ENCODE data around the gene AP2A2.

The AP2A2 gene

DNA sequence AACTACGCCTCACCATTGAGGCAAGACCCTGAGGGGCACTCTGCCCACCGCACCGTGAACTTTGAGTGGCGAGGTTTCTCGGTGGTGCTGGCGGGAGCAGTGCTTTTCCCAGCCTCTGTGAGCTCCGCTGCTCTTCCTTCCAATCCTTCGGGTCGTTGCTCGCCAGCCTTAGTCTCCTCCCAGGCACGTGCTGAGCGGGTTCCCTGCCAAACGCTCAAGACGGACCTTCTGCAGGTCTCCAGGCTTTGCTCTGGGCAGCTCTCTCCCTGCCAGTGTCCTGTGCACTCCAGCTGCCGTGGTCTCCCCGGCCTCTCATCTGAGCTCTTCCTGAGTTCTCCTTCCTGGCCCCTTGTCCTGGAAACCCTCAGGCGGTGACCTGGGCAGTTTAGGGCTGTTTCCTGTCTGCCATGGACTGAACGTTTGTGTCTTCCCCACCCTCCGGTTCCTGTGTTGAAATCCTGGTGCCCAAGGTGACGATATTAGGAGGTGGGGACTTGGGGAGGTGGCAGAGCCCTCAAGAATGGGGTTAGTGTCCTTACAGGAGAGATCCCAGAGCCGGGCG lies 122.0 kb downstream of the AP2A2 start:
- no peak for DNase-seq

- DNase-seq = no peak
Measured at GRCh38 chr11:1048375-1049070, 122.9 kb downstream of the AP2A2 start.

- no peak for DNase-seq
Measured at GRCh38 chr11:1049071-1049405, 123.4 kb downstream of the AP2A2 start.

- no peak for DNase-seq
Measured at GRCh38 chr11:1049431-1049891, 123.8 kb downstream of the AP2A2 start.

- DNase-seq = no peak
Measured at GRCh38 chr11:1049911-1050580, 124.4 kb downstream of the AP2A2 start.

DNA sequence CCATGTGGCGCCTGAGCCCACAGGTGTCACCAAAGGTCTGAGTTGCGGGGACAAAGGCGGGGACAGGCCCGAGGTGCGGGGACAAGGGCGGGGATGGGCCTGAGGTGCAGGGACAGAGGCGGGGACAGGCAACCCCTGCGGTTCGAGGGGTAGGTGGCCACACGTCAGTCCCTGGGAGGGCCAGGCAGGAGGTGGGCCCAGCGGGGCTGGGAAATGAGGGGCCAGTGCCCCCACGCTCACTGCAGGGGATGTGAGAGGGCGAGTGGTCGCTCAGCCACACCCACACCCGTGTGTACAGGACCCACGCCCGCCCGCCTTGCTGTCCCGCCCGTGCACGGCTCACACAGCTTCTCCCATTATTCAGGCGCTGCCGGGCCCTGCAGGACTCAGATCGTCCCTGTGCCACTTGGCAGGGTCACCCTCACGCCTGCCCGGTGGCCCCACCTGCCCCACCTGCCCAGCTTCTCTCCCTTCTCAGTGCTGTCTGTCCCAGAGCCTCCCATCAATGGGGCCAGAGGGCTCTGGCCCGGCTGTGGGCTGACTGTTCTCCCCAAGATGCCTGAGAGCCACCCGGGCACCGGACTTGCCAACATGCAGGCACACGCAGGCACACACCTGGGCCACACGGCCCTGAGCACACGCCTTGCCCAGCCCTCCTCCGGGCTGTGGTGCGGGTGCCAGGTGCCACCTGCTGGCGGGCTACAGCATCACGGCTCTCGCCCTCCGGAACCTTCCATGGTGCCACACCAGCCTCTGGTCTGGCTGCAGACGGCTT lies 125.1 kb downstream of the AP2A2 start:
- peak; percentile 45 for DNase-seq

GRCh38 chr11:1051356-1052132 lies 125.9 kb downstream of the AP2A2 start:
- no peak for DNase-seq

DNA sequence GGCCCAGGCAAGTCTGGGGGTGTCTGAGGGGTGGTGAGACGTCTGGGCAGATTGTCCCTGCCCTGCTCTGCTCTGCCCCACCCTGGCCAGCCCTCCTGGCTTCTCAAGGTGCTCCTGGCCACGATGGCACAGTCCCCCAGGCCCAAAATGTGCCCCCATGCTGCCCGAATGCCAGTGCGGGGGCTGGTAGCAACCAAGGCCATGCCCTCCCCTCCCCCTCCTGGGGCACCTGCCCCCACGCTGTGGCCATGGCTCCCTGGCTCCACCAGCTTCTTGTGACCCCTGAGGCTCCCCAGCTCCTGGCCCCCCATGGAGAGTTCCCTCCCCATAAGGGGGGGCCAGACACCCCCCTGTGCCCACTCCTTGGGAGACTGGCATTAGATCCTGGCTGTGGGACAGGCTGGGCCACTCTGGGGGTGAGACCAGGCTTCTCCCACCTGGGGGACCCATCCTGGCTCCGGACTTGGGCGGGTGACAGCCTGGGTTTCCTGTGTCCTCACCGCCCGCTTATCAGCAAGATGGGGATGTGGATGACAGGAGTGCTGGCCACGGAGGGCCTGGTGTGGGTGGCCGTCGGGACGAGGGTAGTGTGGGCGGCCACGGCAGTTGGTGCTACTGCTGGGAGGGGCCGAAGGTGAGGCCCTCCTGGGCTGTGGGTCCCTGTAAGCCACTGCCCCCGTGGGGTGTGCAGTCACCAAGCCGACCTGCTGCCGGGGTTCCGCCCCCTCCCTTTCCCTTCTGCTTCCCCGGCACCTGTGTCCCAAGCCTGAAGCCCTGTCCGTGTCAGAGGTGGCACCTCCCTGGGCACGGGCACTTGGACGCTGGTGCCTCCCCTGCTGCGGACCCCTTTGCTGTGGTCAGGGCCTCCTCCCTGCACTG lies 126.7 kb downstream of the AP2A2 start:
- DNase-seq = no peak

DNA sequence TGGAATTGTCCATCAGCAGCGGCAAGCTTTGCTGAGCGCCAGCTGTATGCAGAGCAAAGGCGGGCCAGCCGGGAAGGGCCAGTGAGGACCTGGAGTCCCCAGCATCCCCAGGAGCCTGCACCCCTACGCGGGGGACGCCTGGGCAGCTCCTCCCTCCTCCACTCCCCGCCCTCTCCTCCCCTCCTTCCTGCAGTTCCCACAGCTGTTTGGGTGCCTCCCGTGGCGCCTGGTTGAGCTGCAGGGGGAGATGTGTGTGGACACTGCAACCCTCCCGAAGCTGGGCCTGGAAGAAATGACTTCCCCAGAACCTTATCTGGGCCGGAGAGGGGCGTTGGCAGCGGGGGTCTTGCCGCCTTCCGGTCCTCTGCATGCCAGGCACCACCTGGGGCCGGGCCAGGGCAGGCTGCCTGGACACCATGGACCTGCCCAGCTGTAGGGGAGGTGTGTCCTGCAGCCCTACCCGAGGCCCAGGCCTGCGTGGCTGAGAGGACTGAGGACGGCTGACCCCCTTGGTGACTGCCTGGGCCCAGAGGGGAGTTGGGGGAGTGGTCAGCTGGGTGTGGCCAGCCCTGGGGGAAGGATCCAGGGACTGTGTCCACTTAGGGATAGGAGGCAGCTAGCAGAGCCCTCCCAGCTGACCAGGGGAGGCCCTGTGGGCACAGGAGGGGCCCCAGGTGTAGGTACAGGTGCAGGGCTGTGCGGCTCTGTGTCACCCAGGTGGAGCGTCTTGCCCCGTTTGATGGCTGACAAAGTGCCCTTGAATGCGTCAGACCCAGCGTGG lies 127.6 kb downstream of the AP2A2 start:
- DNase-seq = no peak

- DNase-seq = peak; percentile 10
Measured at GRCh38 chr11:1054143-1055108, 128.8 kb downstream of the AP2A2 start.

- DNase-seq = no peak
Measured at GRCh38 chr11:1055109-1055703, 129.5 kb downstream of the AP2A2 start.

DNA sequence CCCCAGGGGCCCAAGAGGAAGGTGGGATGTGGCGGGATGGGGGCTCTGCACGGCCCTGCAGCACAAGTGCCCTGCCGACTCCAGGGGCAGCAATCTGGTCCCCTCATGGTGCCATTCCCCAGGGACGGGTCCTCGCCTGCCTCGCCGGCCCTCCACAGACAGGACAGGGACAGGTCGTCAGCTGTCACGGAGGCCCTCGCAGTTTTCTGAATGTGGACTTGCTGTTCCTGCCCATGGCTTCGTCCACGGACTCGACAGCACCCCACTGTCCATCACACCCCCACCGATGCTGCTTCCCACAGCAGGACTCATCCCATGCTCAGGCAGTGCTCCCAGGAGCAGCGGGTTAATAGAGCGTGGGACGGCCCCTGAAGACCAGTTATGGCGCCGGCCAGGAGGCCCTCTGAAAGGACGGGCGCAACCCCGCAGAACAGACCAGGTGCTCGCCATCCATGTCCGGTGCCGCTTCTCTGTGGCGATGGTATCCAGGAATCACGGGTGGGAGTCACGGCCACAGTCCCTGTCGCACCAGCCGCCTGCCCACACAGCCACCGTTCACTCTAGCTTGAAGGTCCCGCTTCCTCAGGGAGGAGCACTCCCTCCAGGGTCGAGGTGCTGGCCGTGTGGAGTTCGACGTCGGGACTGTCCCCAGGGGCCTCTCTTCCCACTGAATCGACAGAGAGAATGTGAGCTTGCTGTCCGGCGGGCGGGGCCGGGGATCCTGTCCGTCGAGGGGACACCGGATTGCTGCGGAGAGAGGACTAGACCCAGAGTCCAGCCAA lies 130.5 kb downstream of the AP2A2 start:
- DNase-seq = no peak

DNA sequence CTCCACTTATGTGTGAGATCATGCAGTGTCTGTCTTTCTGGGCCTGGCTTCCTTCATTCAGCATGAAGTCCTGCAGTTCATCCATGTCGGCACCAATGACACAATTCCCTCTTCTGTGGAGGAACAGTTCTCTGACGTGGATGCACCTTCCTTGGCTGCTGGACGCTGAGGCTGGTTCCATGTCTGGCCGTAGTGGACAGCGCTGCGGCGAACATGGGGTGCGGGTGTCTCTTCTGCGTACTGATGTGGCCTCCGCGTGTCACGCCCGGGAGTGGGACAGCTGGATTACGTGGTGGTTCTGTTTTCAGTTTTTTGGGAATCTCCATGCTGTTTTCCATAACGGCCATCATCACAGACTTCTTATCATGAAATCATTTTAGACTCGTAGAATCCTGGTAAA lies 132.1 kb downstream of the AP2A2 start:
- no peak for DNase-seq

DNA sequence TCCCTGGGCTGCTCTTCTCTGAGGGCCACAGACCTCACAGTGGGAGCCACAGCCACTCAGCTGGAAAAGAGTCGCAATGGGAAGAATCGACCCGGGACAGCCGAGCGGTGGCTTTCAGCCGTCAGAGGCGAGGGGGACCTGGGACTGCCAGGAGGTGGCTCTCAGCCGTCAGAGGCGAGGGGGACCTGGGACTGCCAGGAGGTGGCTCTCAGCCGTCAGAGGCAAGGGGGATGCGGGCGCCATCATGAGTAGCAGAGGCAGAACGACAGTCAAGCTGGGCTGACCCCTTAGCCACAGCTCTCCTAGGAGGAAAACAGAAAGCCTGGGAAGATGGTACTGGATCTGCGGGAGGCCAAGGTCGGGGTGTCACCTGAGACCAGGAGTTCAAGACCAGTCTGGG lies 134.1 kb downstream of the AP2A2 start:
- DNase-seq = no peak

GRCh38 chr11:1060410-1060809 lies 134.7 kb downstream of the AP2A2 start:
- no peak for DNase-seq

- peak; percentile 50 for DNase-seq
Measured at GRCh38 chr11:1060852-1061616, 135.4 kb downstream of the AP2A2 start.
